Spleen (tissue), 7 donors: Measurements from ENCODE around the gene VSTM1.

Experiments
- CTCF ChIP-seq, 11 experiments: fragments of 200-600 bp in 7 of 11; fragments of 450-650 bp in 4 of 11; sonication (generic) in 4 of 11; IDR thresholded peaks in 8 of 11; conservative IDR thresholded peaks in 3 of 11; 1 replicate in 7 of 11; 2 replicates in 4 of 11; pipeline versions ENCODE4 v1.4.0 to v1.8.0; 2016 to 2021; ENCODE audit warnings: antibody characterized with exemption in 11 of 11, inconsistent platforms in 4 of 11, mild to moderate bottlenecking in 1 of 11
- POLR2A ChIP-seq, 3 donors: fragments of 450-650 bp; IDR thresholded peaks; one replicate each; pipeline ENCODE4 v1.5.1; 2017; ENCODE audit warnings: antibody characterized with exemption in 3 of 3, mild to moderate bottlenecking in 1 of 3
- POLR2AphosphoS5 ChIP-seq, 3 donors: sonication (generic); formaldehyde crosslinking; IDR thresholded peaks; one replicate each; pipeline ENCODE4 v1.5.1; 2017; ENCODE audit warnings: antibody characterized with exemption in 3 of 3
- donor health status: DM: no; HTN: no; CAD: no; lungs with moderate emphysema.
- donor health status: DM: no; HTN: no; CAD: no.
- donor health status: DM: no; HTN: no; CAD: no.

GRCh38 chr19:54021363-54021762, 42.3 kb downstream of the VSTM1 start:
- TF ChIP-seq POLR2A (IDR thresholded peaks at IDR 0.05) (no peak), CTCF (IDR thresholded peaks at IDR 0.05 in 8 of 11, conservative IDR thresholded peaks at IDR 0.05 in 3 of 11) (no peak), POLR2AphosphoS5 (IDR thresholded peaks at IDR 0.05) (no peak)
